ENCODE measurements around the gene FGFBP1. TPM values are rescaled to one million over a fixed set of nuclear protein-coding genes. Genes with fewer than 3 reads are reported as not detected.

The FGFBP1 gene
- total and polyA plus RNA-seq, 2 donors (not counting 3 experiments of a cell fraction or from before 2014, with no cell fraction given), result not detected

GRCh38 chr4:15901998-15902397 lies 36.5 kb downstream of the FGFBP1 start:
- H2AFZ ChIP-seq (ENCODE audit: low read depth, low read length), result no peak overlapping the region
- no peak overlapping the region for H3K9ac ChIP-seq (replicated peaks; ENCODE audit: extremely low read depth, insufficient read depth, low read length)
- H3K79me2 ChIP-seq (ENCODE audit: control insufficient read depth, insufficient read depth, low read length), result no peaks in the 10 kb centered on the region
- intact Hi-C loops (cut with micrococcal nuclease) (no loop called here), dilution Hi-C loops (cut with MboI; ENCODE audit: extremely low pct_ligation_motif_present, low sequenced_read_pairs) (no loop called here)
- POLR2A ChIA-PET, result no interaction called here
- TF ChIP-seq FOS (IDR thresholded peaks at IDR 0.05; ENCODE audit: borderline replicate concordance, insufficient read depth, low read length) (no peak), CTCF (IDR thresholded peaks at IDR 0.05; ENCODE audit: extremely low read depth in 1 of 2, insufficient read depth in 1 of 2, low read depth in 1 of 2, low read length in 2 of 2) (no peak), GATA2 (IDR thresholded peaks at IDR 0.05; ENCODE audit: insufficient read depth, insufficient read length, low read depth, low read length) (no peak), POLR2A (IDR thresholded peaks at IDR 0.05; ENCODE audit: low read depth, low read length) (no peak), EZH2 (IDR thresholded peaks at IDR 0.05; ENCODE audit: borderline replicate concordance, low read depth, low read length, severe bottlenecking) (no peak), MAX (IDR thresholded peaks at IDR 0.05; ENCODE audit: insufficient read depth, insufficient read length) (no peak), MYC (IDR thresholded peaks at IDR 0.05; ENCODE audit: low read depth, low read length) (no peak), JUN (IDR thresholded peaks at IDR 0.05; ENCODE audit: borderline replicate concordance, insufficient read depth, insufficient read length, low read depth) (no peak), POLR2AphosphoS5 (IDR thresholded peaks at IDR 0.05; ENCODE audit: insufficient read depth, low read depth, low read length) (no peak)
- DNase-seq (ENCODE audit: low read depth, low spot score), result no peak
- no peaks in the 10 kb centered on the region for H3K4me1 ChIP-seq (ENCODE audit: control insufficient read depth, extremely low read depth, insufficient read depth, low read length)
- peaks cover 0 to 5% of the 10 kb centered on the region in 2 experiments for H3K27me3 ChIP-seq (ENCODE audit: control insufficient read depth in 2 of 2, insufficient read depth in 2 of 2, low read length in 2 of 2)
- no TSS peak for BruUV-seq (replicated peaks)
- H3K9me3 ChIP-seq (replicated peaks; ENCODE audit: control insufficient read depth, insufficient read depth, low read length), result no peaks in the 10 kb centered on the region
- H3K9me1 ChIP-seq (replicated peaks; ENCODE audit: control insufficient read depth, extremely low read depth, insufficient read depth, low read length), result no peaks in the 10 kb centered on the region
- H4K20me1 ChIP-seq (replicated peaks; ENCODE audit: control insufficient read depth, extremely low read depth, insufficient read depth, low read length), result no peaks in the 10 kb centered on the region
- H3K4me2 ChIP-seq (ENCODE audit: insufficient read depth, low read length), result no peak overlapping the region
- H3K36me3 ChIP-seq (ENCODE audit: control insufficient read depth in 2 of 2, extremely low read depth in 1 of 2, insufficient read depth in 2 of 2, low read length in 2 of 2), result no peaks in the 10 kb centered on the region
- no peak overlapping the region for H3K4me3 ChIP-seq (replicated peaks in 1 of 3; ENCODE audit: insufficient read depth in 1 of 3, low read depth in 1 of 3, low read length in 3 of 3)
- H3K27ac ChIP-seq (ENCODE audit: insufficient read depth, low read depth, low read length), result no peak overlapping the region
- CTCF ChIA-PET, result interaction anchor here (0.9 to 1.3 kb wide), 2 partner anchors 19 to 54 kb away, joined by 4 to 7 read pairs; no protein-coding TSS in a partner anchor
- FAIRE-seq, result no peak
